CD4-positive, alpha-beta memory T cell (primary cell): ENCODE results near the gene ATP11A. TPM values are rescaled to one million over a fixed set of nuclear protein-coding genes. Genes with fewer than 3 reads are reported as not detected.

ENCODE experiments used
- CTCF ChIA-PET: fragments of 350-600 bp; sonication (Branson Sonifier 250); formaldehyde crosslinking; loops from one replicate; lab custom pipeline; 2021; ENCODE audit warnings: inconsistent platforms; ENCODE audit not compliant: partially characterized antibody; lab: Charles Lee
- POLR2A ChIA-PET: fragments of 350-600 bp; sonication (Branson Sonifier 250); formaldehyde crosslinking; loops from one replicate; lab custom pipeline; 2021; ENCODE audit not compliant: partially characterized antibody; lab: Charles Lee
- DNase-seq, 5 donors: peaks; one replicate each; pipeline versions ENCODE4 v3.0.0 to v3.0.0-alpha.2; 2020 to 2022; ENCODE audit warnings: mixed read lengths in 1 of 5
- H3K27ac ChIP-seq: one replicate; pipeline ENCODE4 v1.7.0; 2013; ENCODE audit warnings: low read depth, low read length
- H3K27me3 ChIP-seq: 2 replicates; pipeline ENCODE4 v1.7.0; 2013; ENCODE audit warnings: mild to moderate bottlenecking, low read length, moderate library complexity; ENCODE audit not compliant: insufficient read depth
- H3K36me3 ChIP-seq: 2 replicates; pipeline ENCODE4 v1.7.0; 2013; ENCODE audit warnings: mild to moderate bottlenecking, low read length, moderate library complexity; ENCODE audit not compliant: insufficient read depth
- H3K4me1 ChIP-seq: 2 replicates; pipeline ENCODE4 v1.7.0; 2013; ENCODE audit warnings: mild to moderate bottlenecking, low read length, moderate library complexity; ENCODE audit not compliant: insufficient read depth
- H3K4me3 ChIP-seq, 2 donors: one replicate each; pipeline ENCODE4 v1.7.0; 2013; ENCODE audit warnings: low read length in 2 of 2, mild to moderate bottlenecking in 1 of 2
- H3K9me3 ChIP-seq, 2 donors: one replicate each; pipeline ENCODE4 v1.7.0; 2013; ENCODE audit warnings: low read length in 2 of 2, control low read depth in 1 of 2; ENCODE audit not compliant: control insufficient read depth in 1 of 2
- H3K27ac Mint-ChIP-seq, 7 donors: one replicate each; pipeline ENCODE4 v1.8.0; 2020 to 2021; ENCODE audit warnings: mixed read lengths in 7 of 7, mild to moderate bottlenecking in 6 of 7, inconsistent platforms in 3 of 7, moderate library complexity in 3 of 7
- H3K27me3 Mint-ChIP-seq, 2 donors: one replicate each; pipeline ENCODE4 v1.8.0; 2020 to 2021; ENCODE audit warnings: mixed read lengths in 2 of 2
- H3K36me3 Mint-ChIP-seq, 2 donors: one replicate each; pipeline ENCODE4 v1.8.0; 2020 to 2021; ENCODE audit warnings: mixed read lengths in 2 of 2, inconsistent platforms in 1 of 2, mild to moderate bottlenecking in 1 of 2
- H3K4me1 Mint-ChIP-seq, 4 donors: one replicate each; pipeline ENCODE4 v1.8.0; 2020 to 2021; ENCODE audit warnings: mixed read lengths in 4 of 4, mild to moderate bottlenecking in 1 of 4
- H3K4me3 Mint-ChIP-seq, 8 donors: one replicate each; pipeline ENCODE4 v1.8.0; 2020 to 2021; ENCODE audit warnings: mixed read lengths in 8 of 8, mild to moderate bottlenecking in 7 of 8, moderate library complexity in 6 of 8, inconsistent platforms in 3 of 8
- H3K9me3 Mint-ChIP-seq, 8 donors: one replicate each; pipeline ENCODE4 v1.8.0; 2020 to 2021; ENCODE audit warnings: mixed read lengths in 8 of 8, mild to moderate bottlenecking in 5 of 8, inconsistent platforms in 3 of 8, moderate library complexity in 1 of 8
- intact Hi-C: fragments of 100-400 bp; cut with micrococcal nuclease; formaldehyde crosslinking; loops from one replicate; pipeline ENCODE4 v1.15.1; 2023
- polyA plus RNA-seq, 2 donors: library from polyadenylated mRNA; unstranded; fragments of 300-500 nt; fragmentation: Illumina TruSeq; gene quantifications; one replicate each; pipeline ENCODE4 v1.2.3, GENCODE V29; 2021
- total RNA-seq, 2 experiments: library from RNA; stranded (reverse); gene quantifications; one replicate each; pipeline ENCODE4 v1.2.3, GENCODE V29; 2021

The ATP11A gene
- total and polyA plus RNA-seq, 4 experiments from 2014 or later: 1.1 to 50.5 (median 30.7) TPM

- peaks cover 12 to 22% (median 16%) of the 10 kb centered on the region in 4 donors for H3K4me1 Mint-ChIP-seq
- H3K4me3 Mint-ChIP-seq: no peak overlapping the region
Measured at GRCh38 chr13:112877539-112877938, 187.7 kb downstream of the ATP11A start.

GRCh38 chr13:112877976-112878955 is 188.4 kb downstream of the ATP11A start:
- no peak for DNase-seq
- intact Hi-C loops: no loop called here
- H3K9me3 ChIP-seq: no peaks in the 10 kb centered on the region

More at GRCh38 chr13:112877539-112877938, 187.7 kb downstream of the ATP11A start:
- no peak for DNase-seq
- no peak overlapping the region for H3K4me3 ChIP-seq
- POLR2A ChIA-PET: no interaction called here
- intact Hi-C loops: no loop called here
- Mint-ChIP-seq H3K9me3 (peaks cover 5 to 19% (median 13%) of the 10 kb centered on the region in 8 donors), H3K27me3 (no peaks in the 10 kb centered on the region), H3K36me3 (peaks cover 36 to 45% of the 10 kb centered on the region in 2 donors), H3K27ac (no peak overlapping the region)
- peaks cover 26% of the 10 kb centered on the region for H3K36me3 ChIP-seq
- peaks cover 15% of the 10 kb centered on the region for H3K4me1 ChIP-seq
- H3K27ac ChIP-seq: no peak overlapping the region
- peaks cover 0 to 7% of the 10 kb centered on the region in 2 donors for H3K9me3 ChIP-seq
- H3K27me3 ChIP-seq: no peaks in the 10 kb centered on the region
- CTCF ChIA-PET: no interaction called here

GRCh38 chr13:112879283-112879833 is 189.5 kb downstream of the ATP11A start:
- DNase-seq: no peak
- Histone ChIP-seq H3K4me3 (no peak overlapping the region), H3K36me3 (peaks cover 26% of the 10 kb centered on the region), H3K4me1 (peaks cover 5% of the 10 kb centered on the region), H3K9me3 (no peaks in the 10 kb centered on the region), H3K27me3 (no peaks in the 10 kb centered on the region), H3K27ac (no peak overlapping the region)
- intact Hi-C loops: no loop called here
- Mint-ChIP-seq H3K27me3 (no peaks in the 10 kb centered on the region), H3K9me3 (peaks cover 0 to 6% (median 0%) of the 10 kb centered on the region in 8 donors), H3K4me3 (no peak overlapping the region), H3K4me1 (peaks cover 0 to 7% (median 4%) of the 10 kb centered on the region in 4 donors), H3K36me3 (peaks cover 37% of the 10 kb centered on the region in 2 donors), H3K27ac (no peak overlapping the region)
- ChIA-PET CTCF (no interaction called here), POLR2A (no interaction called here)

More at GRCh38 chr13:112877976-112878955, 188.4 kb downstream of the ATP11A start:
- ChIA-PET POLR2A (no interaction called here), CTCF (no interaction called here)
- Histone ChIP-seq H3K27ac (no peak overlapping the region), H3K27me3 (no peaks in the 10 kb centered on the region), H3K4me1 (peaks cover 15% of the 10 kb centered on the region), H3K4me3 (no peak overlapping the region), H3K36me3 (peaks cover 26% of the 10 kb centered on the region)
- no peaks in the 10 kb centered on the region for H3K27me3 Mint-ChIP-seq
- H3K27ac Mint-ChIP-seq: peak overlapping the region in 1 of 7 donors; percentile 22
- peaks cover 6 to 14% (median 11%) of the 10 kb centered on the region in 4 donors for H3K4me1 Mint-ChIP-seq
- H3K4me3 Mint-ChIP-seq: peak overlapping the region in 1 of 8 donors; percentile 52
- peaks cover 5 to 12% (median 6%) of the 10 kb centered on the region in 8 donors for H3K9me3 Mint-ChIP-seq
- peaks cover 39 to 41% of the 10 kb centered on the region in 2 donors for H3K36me3 Mint-ChIP-seq

DNA sequence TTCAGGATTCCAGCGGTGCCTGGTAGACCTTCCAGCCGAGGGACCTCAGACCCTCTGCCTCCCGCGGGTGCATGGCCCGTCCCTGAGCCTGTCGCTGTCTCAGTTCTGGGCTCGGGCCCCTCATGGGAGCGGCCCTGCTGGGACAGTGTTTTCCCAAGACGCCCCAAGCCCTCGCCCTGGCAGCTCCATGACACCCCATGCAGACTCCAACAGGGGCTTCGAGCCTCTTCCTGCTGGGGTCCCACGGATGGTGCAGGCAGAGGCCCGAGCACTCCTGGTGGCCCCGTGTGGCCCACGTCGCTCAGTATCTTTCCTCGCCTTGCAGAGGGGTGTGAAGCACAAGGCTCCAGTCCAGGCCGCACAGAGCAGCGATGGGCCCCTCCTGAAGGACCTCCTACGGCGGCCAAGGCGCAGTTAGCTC is 190.4 kb downstream of the ATP11A start:
- H3K9me3 ChIP-seq: no peaks in the 10 kb centered on the region
- peaks cover 0 to 4% (median under 1%) of the 10 kb centered on the region in 4 donors for H3K4me1 Mint-ChIP-seq
- peaks cover 33 to 34% of the 10 kb centered on the region in 2 donors for H3K36me3 Mint-ChIP-seq
- ChIA-PET POLR2A (no interaction called here), CTCF (no interaction called here)
- intact Hi-C loops: no loop called here
- no peaks in the 10 kb centered on the region for H3K27me3 ChIP-seq
- no peak overlapping the region for H3K27ac Mint-ChIP-seq
- peaks cover 26% of the 10 kb centered on the region for H3K36me3 ChIP-seq
- no peak overlapping the region for H3K27ac ChIP-seq
- peaks cover 0 to 4% (median 0%) of the 10 kb centered on the region in 8 donors for H3K9me3 Mint-ChIP-seq
- no peak overlapping the region for H3K4me3 ChIP-seq
- no peak overlapping the region for H3K4me3 Mint-ChIP-seq
- no peak for DNase-seq
- no peaks in the 10 kb centered on the region for H3K4me1 ChIP-seq
- no peaks in the 10 kb centered on the region for H3K27me3 Mint-ChIP-seq

DNA sequence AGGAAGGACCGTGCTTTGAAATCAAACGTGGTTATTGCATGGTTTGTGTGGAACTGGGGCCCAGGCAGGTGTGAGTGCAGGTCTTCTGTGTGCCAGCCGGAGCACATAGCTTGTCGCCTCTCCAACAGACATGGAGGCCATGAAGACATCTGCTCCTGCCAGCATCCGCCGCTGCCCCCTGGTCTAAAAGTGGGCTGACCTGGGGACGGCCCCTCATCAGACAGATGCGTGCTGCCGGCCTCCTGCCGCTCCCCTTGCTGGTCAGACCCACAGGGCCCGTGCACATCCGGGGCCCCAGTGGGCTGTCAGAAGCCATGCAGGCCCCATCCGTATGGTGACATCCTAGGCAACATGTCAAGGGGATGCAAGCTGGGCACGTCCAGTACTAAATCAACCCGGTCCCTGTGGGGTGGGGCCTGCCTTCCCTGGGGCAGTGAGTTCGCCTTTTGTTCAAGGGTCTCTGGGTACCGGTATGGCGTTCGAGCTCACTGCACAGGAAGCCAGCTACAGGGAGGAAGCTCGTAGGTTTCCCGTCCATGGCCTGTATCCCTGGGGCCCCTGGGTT is 191.2 kb downstream of the ATP11A start:
- Mint-ChIP-seq H3K4me3 (no peak overlapping the region), H3K9me3 (no peaks in the 10 kb centered on the region), H3K27ac (no peak overlapping the region), H3K27me3 (no peaks in the 10 kb centered on the region), H3K36me3 (peaks cover 27 to 33% of the 10 kb centered on the region in 2 donors), H3K4me1 (no peaks in the 10 kb centered on the region)
- no peaks in the 10 kb centered on the region for H3K4me1 ChIP-seq
- no peaks in the 10 kb centered on the region for H3K9me3 ChIP-seq
- no peak for DNase-seq
- ChIA-PET CTCF (no interaction called here), POLR2A (no interaction called here)
- intact Hi-C loops: no loop called here
- H3K27me3 ChIP-seq: no peaks in the 10 kb centered on the region
- H3K27ac ChIP-seq: no peak overlapping the region
- H3K4me3 ChIP-seq: no peak overlapping the region
- peaks cover 26% of the 10 kb centered on the region for H3K36me3 ChIP-seq

DNA sequence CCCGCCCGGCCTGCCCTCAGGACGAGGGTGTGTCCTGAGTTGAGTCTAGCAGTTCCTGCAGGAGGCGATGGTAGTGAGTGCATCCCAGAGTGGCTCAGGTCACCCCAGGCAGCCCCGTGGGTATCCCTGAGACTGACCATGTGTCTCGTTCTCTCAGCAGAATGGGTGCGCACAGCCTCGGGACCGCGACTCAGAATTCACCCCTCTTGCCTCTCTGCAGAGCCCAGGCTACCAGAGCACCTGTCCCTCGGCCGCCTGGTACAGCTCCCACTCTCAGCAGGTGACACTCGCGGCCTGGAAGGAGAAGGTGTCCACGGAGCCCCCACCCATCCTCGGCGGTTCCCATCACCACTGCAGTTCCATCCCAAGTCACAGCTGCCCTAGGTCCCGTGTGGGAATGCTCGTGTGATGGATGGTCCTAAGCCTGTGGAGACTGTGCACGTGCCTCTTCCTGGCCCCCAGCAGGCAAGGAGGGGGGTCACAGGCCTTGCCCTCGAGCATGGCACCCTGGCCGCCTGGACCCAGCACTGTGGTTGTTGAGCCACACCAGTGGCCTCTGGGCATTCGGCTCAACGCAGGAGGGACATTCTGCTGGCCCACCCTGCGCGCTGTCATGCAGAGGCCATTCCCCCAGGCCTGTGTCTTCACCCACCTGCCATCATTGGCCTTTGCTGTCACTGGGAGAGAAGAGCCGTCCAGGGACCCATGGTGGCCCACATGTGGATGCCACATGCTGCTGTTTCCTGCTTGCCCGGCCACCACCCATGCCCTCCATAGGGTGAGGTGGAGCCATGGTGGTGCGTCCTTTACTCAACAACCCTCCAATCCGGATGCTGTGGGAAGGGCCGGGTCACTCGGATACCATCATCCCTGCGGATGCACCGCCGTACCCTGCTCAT is 192.1 kb downstream of the ATP11A start:
- no peaks in the 10 kb centered on the region for H3K4me1 ChIP-seq
- Mint-ChIP-seq H3K4me3 (no peak overlapping the region), H3K36me3 (peaks cover 25 to 33% of the 10 kb centered on the region in 2 donors), H3K27me3 (no peaks in the 10 kb centered on the region), H3K9me3 (no peaks in the 10 kb centered on the region), H3K27ac (no peak overlapping the region), H3K4me1 (no peaks in the 10 kb centered on the region)
- ChIA-PET CTCF (no interaction called here), POLR2A (no interaction called here)
- H3K9me3 ChIP-seq: no peaks in the 10 kb centered on the region
- DNase-seq: no peak
- H3K27me3 ChIP-seq: no peaks in the 10 kb centered on the region
- H3K4me3 ChIP-seq: no peak overlapping the region
- intact Hi-C loops: no loop called here
- peaks cover 18% of the 10 kb centered on the region for H3K36me3 ChIP-seq
- H3K27ac ChIP-seq: no peak overlapping the region
